Progenitor cell of endocrine pancreas (in vitro differentiated cells): ENCODE measurements around the gene GNLY. TPM values are rescaled to one million over a fixed set of nuclear protein-coding genes. Genes with fewer than 3 reads are reported as not detected.
"Not testable (repeated sequence)": the region's sequence is repeated elsewhere in the genome, so short reads cannot be mapped to it uniquely, and the experiment has no call there.

Source experiments
- DNase-seq: peaks from one replicate; pipeline ENCODE4 v3.0.0; 2021; ENCODE audit warnings: low spot score; ENCODE audit not compliant: unreplicated experiment
- H3K27ac Mint-ChIP-seq: 2 replicates; pipeline ENCODE4 v1.8.0; 2021; ENCODE audit warnings: mild to moderate bottlenecking, moderate library complexity, mixed read lengths
- H3K27me3 Mint-ChIP-seq: 2 replicates; pipeline ENCODE4 v1.8.0; 2021; ENCODE audit warnings: mixed read lengths
- H3K36me3 Mint-ChIP-seq: 2 replicates; pipeline ENCODE4 v1.8.0; 2022; ENCODE audit warnings: mixed read lengths; ENCODE audit not compliant: insufficient read depth
- H3K4me1 Mint-ChIP-seq: 2 replicates; pipeline ENCODE4 v1.8.0; 2021; ENCODE audit warnings: low read depth, mixed read lengths
- H3K4me3 Mint-ChIP-seq: 2 replicates; pipeline ENCODE4 v1.8.0; 2021; ENCODE audit warnings: low read depth, mild to moderate bottlenecking, moderate library complexity, mixed read lengths
- H3K9me3 Mint-ChIP-seq: 2 replicates; pipeline ENCODE4 v1.8.0; 2021; ENCODE audit warnings: low read depth, mixed read lengths
- CTCF ChIP-seq: fragments of 200-600 bp; sonication (generic); IDR thresholded peaks from one replicate; pipeline ENCODE4 v1.5.0; 2021; ENCODE audit warnings: antibody characterized with exemption, mild to moderate bottlenecking; ENCODE audit not compliant: unreplicated experiment
- total RNA-seq: library from RNA; stranded (reverse); gene quantifications from 2 replicates; pipeline ENCODE4 v1.2.1, GENCODE V29; 2021

The GNLY gene
- total RNA-seq, 1 donor from 2014 or later: not detected

- no peak for TF ChIP-seq CTCF
- Mint-ChIP-seq H3K9me3 (no peaks in the 10 kb centered on the region), H3K27ac (no peak overlapping the region), H3K4me1 (peaks cover 18% of the 10 kb centered on the region), H3K4me3 (no peak overlapping the region), H3K36me3 (no peaks in the 10 kb centered on the region), H3K27me3 (peaks cover 25% of the 10 kb centered on the region)
- DNase-seq: no peak
Measured at GRCh38 chr2:85710687-85711577, 16.8 kb downstream of the GNLY start.

DNA sequence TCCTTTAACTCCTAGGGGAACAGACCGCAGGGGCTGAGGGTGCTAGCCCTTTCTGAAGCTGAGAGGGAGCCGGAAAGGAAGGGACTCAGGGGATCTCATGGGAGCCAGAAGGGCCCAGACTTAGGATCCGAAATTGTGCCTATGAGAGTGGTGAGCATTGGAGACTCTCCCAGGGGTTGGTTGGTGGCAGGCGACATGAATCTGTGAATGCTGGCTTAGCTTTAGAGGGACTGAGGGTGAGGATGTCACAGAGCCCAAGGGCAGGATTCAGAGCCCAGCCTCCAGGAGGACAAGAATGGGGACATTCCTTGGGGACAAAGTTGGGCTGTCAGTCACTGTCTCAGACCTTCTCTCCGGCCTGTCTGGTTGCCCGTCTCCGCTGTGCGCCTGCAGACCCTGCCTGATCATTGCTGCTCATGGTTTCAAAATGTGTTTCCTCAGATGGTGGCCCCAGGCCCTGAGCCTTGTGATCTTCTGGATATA, 17.5 kb downstream of the GNLY start:
- Mint-ChIP-seq H3K9me3 (no peaks in the 10 kb centered on the region), H3K4me1 (peaks cover 24% of the 10 kb centered on the region), H3K4me3 (no peak overlapping the region), H3K27me3 (peaks cover 25% of the 10 kb centered on the region), H3K27ac (peak overlapping the region; percentile 45), H3K36me3 (no peaks in the 10 kb centered on the region)
- DNase-seq: no peak
- no peak for TF ChIP-seq CTCF

DNA sequence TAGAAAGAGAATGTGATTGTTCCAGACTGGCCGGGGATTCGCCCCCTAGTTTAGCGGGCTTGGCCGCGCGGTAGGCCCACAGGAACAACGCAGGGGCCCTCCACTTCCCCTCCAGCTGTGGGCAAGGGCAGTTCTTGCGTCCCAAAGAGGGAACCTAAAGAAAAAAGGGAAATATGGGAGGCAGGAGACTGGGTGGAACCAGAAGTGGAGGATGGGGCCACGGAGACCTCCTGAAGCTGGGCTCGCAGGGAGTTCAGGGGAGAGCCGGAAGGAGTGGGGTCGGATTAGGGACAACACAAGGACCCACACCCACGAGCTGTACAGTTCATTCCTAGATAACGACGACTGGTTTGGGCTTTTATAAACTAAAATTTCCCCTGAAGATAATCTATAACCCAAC, 18.2 kb downstream of the GNLY start:
- peaks cover 19% of the 10 kb centered on the region for H3K27me3 Mint-ChIP-seq
- no peak overlapping the region for H3K27ac Mint-ChIP-seq
- no peak for DNase-seq
- peaks cover 28% of the 10 kb centered on the region for H3K4me1 Mint-ChIP-seq
- no peaks in the 10 kb centered on the region for H3K36me3 Mint-ChIP-seq
- TF ChIP-seq CTCF: no peak
- H3K4me3 Mint-ChIP-seq: no peak overlapping the region
- no peaks in the 10 kb centered on the region for H3K9me3 Mint-ChIP-seq

GRCh38 chr2:85712849-85713612, 18.9 kb downstream of the GNLY start:
- TF ChIP-seq CTCF: no peak
- H3K27ac Mint-ChIP-seq: no peak overlapping the region
- H3K36me3 Mint-ChIP-seq: no peaks in the 10 kb centered on the region
- H3K9me3 Mint-ChIP-seq: no peaks in the 10 kb centered on the region
- DNase-seq: no peak
- peaks cover 31% of the 10 kb centered on the region for H3K4me1 Mint-ChIP-seq
- H3K27me3 Mint-ChIP-seq: peaks cover 19% of the 10 kb centered on the region
- no peak overlapping the region for H3K4me3 Mint-ChIP-seq

- Mint-ChIP-seq H3K27me3 (peaks cover 17% of the 10 kb centered on the region), H3K4me1 (peaks cover 34% of the 10 kb centered on the region), H3K36me3 (no peaks in the 10 kb centered on the region), H3K27ac (no peak overlapping the region), H3K4me3 (no peak overlapping the region), H3K9me3 (no peaks in the 10 kb centered on the region)
- no peak for DNase-seq
- TF ChIP-seq CTCF: no peak
Measured at GRCh38 chr2:85713836-85714235, 19.7 kb downstream of the GNLY start.

DNA sequence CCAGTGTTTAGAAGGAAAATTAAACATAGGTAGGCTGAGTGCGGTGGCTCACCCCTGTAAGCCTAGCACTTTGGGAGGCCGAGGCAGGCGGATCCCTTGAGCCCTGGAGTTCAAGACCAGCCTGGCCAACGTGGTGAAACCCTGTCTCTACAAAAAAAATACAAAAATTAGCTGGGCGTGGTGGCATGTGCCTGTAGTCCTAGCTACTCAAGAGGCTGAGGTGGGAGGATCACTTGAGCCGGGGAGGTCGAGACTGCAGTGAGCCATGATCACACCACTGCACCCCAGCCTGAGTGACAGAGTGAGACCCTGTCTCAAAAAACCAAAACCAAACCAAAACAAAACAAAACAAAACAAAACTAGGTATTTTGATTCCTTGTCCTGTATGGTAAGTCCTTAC, 20.3 kb downstream of the GNLY start:
- peaks cover 16% of the 10 kb centered on the region for H3K27me3 Mint-ChIP-seq
- H3K27ac Mint-ChIP-seq, DNase-seq, H3K36me3 Mint-ChIP-seq, H3K9me3 Mint-ChIP-seq, H3K4me3 Mint-ChIP-seq: not testable (repeated sequence)
- peaks cover 37% of the 10 kb centered on the region for H3K4me1 Mint-ChIP-seq
